Nephron (organoid): Measurements from ENCODE around the gene KLHL17.

Experiments used
- H3K27ac Mint-ChIP-seq, 3 experiments: 2 replicates each; pipeline ENCODE4 v1.8.0; 2020; ENCODE audit warnings: mixed read lengths in 3 of 3, mild to moderate bottlenecking in 2 of 3, moderate library complexity in 1 of 3
- H3K27me3 Mint-ChIP-seq: 2 replicates; pipeline ENCODE4 v1.8.0; 2021; ENCODE audit warnings: low read depth, mild to moderate bottlenecking, moderate library complexity, mixed read lengths
- H3K36me3 Mint-ChIP-seq: 2 replicates; pipeline ENCODE4 v1.8.0; 2020; ENCODE audit warnings: low read depth, mixed read lengths
- H3K4me1 Mint-ChIP-seq: 2 replicates; pipeline ENCODE4 v1.8.0; 2020; ENCODE audit warnings: mixed read lengths
- H3K4me3 Mint-ChIP-seq, 3 experiments: 2 replicates each; pipeline ENCODE4 v1.8.0; 2020; ENCODE audit warnings: mild to moderate bottlenecking in 3 of 3, mixed read lengths in 3 of 3, moderate library complexity in 2 of 3
- H3K9me3 Mint-ChIP-seq: 2 replicates; pipeline ENCODE4 v1.8.0; 2020; ENCODE audit warnings: mixed read lengths
- CTCF ChIP-seq, 3 experiments: fragments of 200-600 bp; sonication (generic); IDR thresholded peaks; one replicate each; pipeline ENCODE4 v1.5.0; 2021; ENCODE audit warnings: antibody characterized with exemption in 3 of 3; ENCODE audit not compliant: unreplicated experiment in 3 of 3

KLHL17 gene

DNA sequence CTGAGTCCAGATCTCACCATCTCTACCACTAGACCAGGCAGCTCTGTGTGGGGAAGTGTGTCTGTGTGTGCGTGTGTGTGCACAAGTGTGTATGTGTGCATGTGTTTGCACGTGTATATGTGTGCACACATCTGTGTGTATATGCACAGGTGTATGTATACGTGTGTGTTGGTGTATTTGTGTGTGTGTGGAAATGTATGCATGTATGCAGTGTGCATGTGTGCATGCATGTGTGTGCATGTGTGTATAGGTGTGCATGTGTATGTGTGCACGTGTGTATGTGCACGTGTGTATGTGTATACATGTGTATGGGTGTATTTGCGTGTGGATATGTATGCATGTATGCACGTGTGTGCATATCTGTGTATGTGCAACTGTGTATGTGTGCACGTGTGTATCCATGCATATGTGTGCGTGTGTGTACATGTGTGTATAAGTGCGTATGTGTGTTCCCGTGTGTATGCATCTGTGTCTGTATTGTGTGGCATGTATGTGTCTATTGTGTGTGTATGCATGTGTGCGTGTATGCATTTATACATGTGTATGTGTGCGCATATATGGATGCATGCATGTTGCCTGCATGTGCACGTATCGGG is 9.0 kb downstream of the KLHL17 start:
- peak overlapping the region in 2 of 3 experiments; percentile 8 to 27 for H3K4me3 Mint-ChIP-seq

GRCh38 chr1:970242-970972 is 10.0 kb downstream of the KLHL17 start:
- no peak overlapping the region for H3K4me3 Mint-ChIP-seq
- peaks cover 56% of the 10 kb centered on the region for H3K27me3 Mint-ChIP-seq
- H3K9me3 Mint-ChIP-seq: no peaks in the 10 kb centered on the region
- no peak for TF ChIP-seq CTCF (IDR thresholded peaks at IDR 0.05; ENCODE audit: unreplicated experiment in 3 of 3)
- no peaks in the 10 kb centered on the region for H3K36me3 Mint-ChIP-seq
- H3K27ac Mint-ChIP-seq: no peak overlapping the region
- H3K4me1 Mint-ChIP-seq: no peaks in the 10 kb centered on the region

More for the DNA sequence above, 9.0 kb downstream of the KLHL17 start:
- no peaks in the 10 kb centered on the region for H3K9me3 Mint-ChIP-seq
- peaks cover 49% of the 10 kb centered on the region for H3K27me3 Mint-ChIP-seq
- TF ChIP-seq CTCF (IDR thresholded peaks at IDR 0.05; ENCODE audit: unreplicated experiment in 3 of 3): no peak
- H3K36me3 Mint-ChIP-seq: peaks cover 4% of the 10 kb centered on the region
- no peak overlapping the region for H3K27ac Mint-ChIP-seq
- no peaks in the 10 kb centered on the region for H3K4me1 Mint-ChIP-seq

GRCh38 chr1:970973-971730 is 10.8 kb downstream of the KLHL17 start:
- no peak overlapping the region for H3K27ac Mint-ChIP-seq
- H3K9me3 Mint-ChIP-seq: no peaks in the 10 kb centered on the region
- no peaks in the 10 kb centered on the region for H3K36me3 Mint-ChIP-seq
- H3K4me3 Mint-ChIP-seq: no peak overlapping the region
- no peaks in the 10 kb centered on the region for H3K4me1 Mint-ChIP-seq
- TF ChIP-seq CTCF (IDR thresholded peaks at IDR 0.05; ENCODE audit: unreplicated experiment in 3 of 3): no peak
- peaks cover 62% of the 10 kb centered on the region for H3K27me3 Mint-ChIP-seq

DNA sequence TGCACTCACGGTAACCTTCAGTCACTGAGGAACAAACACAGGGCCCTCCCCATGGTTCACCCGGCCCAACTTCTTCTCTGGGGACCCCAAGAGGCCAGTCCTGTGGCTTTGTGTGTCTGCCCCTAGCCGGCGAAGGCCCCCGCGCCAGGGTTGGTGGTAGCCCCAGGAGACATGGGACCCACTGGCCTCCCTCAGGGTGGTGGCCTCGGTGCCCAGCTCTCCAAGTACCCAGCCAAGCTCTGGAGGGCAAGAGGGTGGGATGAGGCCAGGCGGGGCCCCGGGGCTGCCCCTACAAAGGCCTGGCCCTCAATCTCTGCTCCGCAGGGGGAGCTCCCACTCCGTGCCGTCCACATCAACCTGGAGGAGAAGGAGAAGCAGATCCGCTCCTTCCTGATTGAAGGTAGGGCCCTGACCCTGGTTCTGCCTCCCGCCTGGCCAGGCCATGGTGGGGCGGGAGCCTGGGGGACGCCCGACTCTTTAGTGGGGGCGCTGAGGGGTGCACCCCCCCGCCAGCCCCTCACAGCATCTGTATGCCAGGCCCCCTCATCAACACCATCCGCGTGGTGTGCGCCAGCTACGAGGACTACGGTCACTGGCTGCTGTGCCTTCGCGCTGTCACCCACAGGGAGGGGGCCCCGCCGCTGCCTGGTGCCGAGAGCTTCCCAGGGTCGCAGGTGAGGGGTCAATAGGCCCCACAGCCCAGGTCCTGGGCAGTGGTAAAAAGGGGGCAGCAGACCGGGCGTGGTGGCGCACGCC is 11.5 kb downstream of the KLHL17 start:
- TF ChIP-seq CTCF (IDR thresholded peaks at IDR 0.05; ENCODE audit: unreplicated experiment in 3 of 3): no peak
- Mint-ChIP-seq H3K36me3 (no peaks in the 10 kb centered on the region), H3K4me1 (no peaks in the 10 kb centered on the region), H3K9me3 (no peaks in the 10 kb centered on the region), H3K27me3 (peaks cover 62% of the 10 kb centered on the region), H3K4me3 (no peak overlapping the region), H3K27ac (no peak overlapping the region)

GRCh38 chr1:972726-973458 is 12.5 kb downstream of the KLHL17 start:
- H3K27me3 Mint-ChIP-seq: peaks cover 54% of the 10 kb centered on the region
- H3K9me3 Mint-ChIP-seq: no peaks in the 10 kb centered on the region
- no peak overlapping the region for H3K4me3 Mint-ChIP-seq
- no peak overlapping the region for H3K27ac Mint-ChIP-seq
- H3K4me1 Mint-ChIP-seq: no peaks in the 10 kb centered on the region
- H3K36me3 Mint-ChIP-seq: no peaks in the 10 kb centered on the region
- TF ChIP-seq CTCF (IDR thresholded peaks at IDR 0.05; ENCODE audit: unreplicated experiment in 3 of 3): no peak
